GM23338 (cell line): ENCODE data around the gene CYGB. TPM values are rescaled to one million over a fixed set of nuclear protein-coding genes. Genes with fewer than 3 reads are reported as not detected.

Source experiments
- ATAC-seq: fragments of 200-7000 bp; cut with Tn5 transposase; 3 replicates; pipeline ENCODE4 v1.9.1; 2020
- DNase-seq: peaks from one replicate; pipeline ENCODE4 v3.0.0-alpha.2; 2015; ENCODE audit warnings: low spot score
- H2AFZ ChIP-seq: fragments of 200-600 bp; sonication (generic); 2 replicates; pipeline ENCODE4 v1.8.0; 2016; ENCODE audit warnings: antibody characterized with exemption, mild to moderate bottlenecking, moderate library complexity
- H3F3A ChIP-seq: fragments of 200-600 bp; sonication (generic); replicated peaks from 2 replicates; pipeline ENCODE4 v1.8.0; 2017; ENCODE audit warnings: antibody characterized with exemption, mixed run types, low read depth
- H3K27ac ChIP-seq: fragments of 200-600 bp; sonication (generic); 2 replicates; pipeline ENCODE4 v1.6.1; 2016; ENCODE audit warnings: low read depth
- H3K27me3 ChIP-seq: fragments of 200-600 bp; sonication (generic); 2 replicates; pipeline ENCODE4 v1.8.0; 2016; ENCODE audit warnings: mild to moderate bottlenecking, mixed run types, moderate library complexity; ENCODE audit not compliant: insufficient read depth
- H3K36me3 ChIP-seq: fragments of 200-600 bp; sonication (generic); 2 replicates; pipeline ENCODE4 v1.8.0; 2016; ENCODE audit warnings: mild to moderate bottlenecking; ENCODE audit not compliant: insufficient read depth
- H3K4me1 ChIP-seq: fragments of 200-600 bp; sonication (generic); 2 replicates; pipeline ENCODE4 v1.8.0; 2016; ENCODE audit warnings: mild to moderate bottlenecking, moderate library complexity; ENCODE audit not compliant: insufficient read depth
- H3K4me2 ChIP-seq: fragments of 200-600 bp; sonication (generic); 2 replicates; pipeline ENCODE4 v1.7.1; 2017; ENCODE audit warnings: mixed run types
- H3K4me3 ChIP-seq: fragments of 200-600 bp; sonication (generic); 2 replicates; pipeline ENCODE4 v1.6.1; 2016; ENCODE audit warnings: mixed run types
- H3K79me2 ChIP-seq: fragments of 200-600 bp; sonication (generic); replicated peaks from 2 replicates; pipeline ENCODE4 v1.8.0; 2017; ENCODE audit warnings: mild to moderate bottlenecking; ENCODE audit not compliant: insufficient read depth
- H3K9me2 ChIP-seq: fragments of 200-600 bp; sonication (generic); 2 replicates; pipeline ENCODE4 v1.8.0; 2017; ENCODE audit not compliant: insufficient read depth
- H4K20me1 ChIP-seq: fragments of 200-600 bp; sonication (generic); replicated peaks from 2 replicates; pipeline ENCODE4 v1.8.0; 2017; ENCODE audit warnings: mild to moderate bottlenecking; ENCODE audit not compliant: insufficient read depth
- H3K27ac Mint-ChIP-seq: 2 replicates; pipeline ENCODE4 v1.8.0; 2020; ENCODE audit warnings: inconsistent platforms, mild to moderate bottlenecking, moderate library complexity, mixed read lengths
- H3K27me3 Mint-ChIP-seq: 3 replicates; pipeline ENCODE4 v1.8.0; 2022; ENCODE audit warnings: low read depth, mild to moderate bottlenecking, moderate library complexity, mixed read lengths, inconsistent platforms; ENCODE audit not compliant: insufficient read depth, poor library complexity
- H3K36me3 Mint-ChIP-seq: 3 replicates; pipeline ENCODE4 v1.8.0; 2021; ENCODE audit warnings: low read depth, mild to moderate bottlenecking, inconsistent platforms, moderate library complexity, mixed read lengths
- H3K4me1 Mint-ChIP-seq: 3 replicates; pipeline ENCODE4 v1.8.0; 2020; ENCODE audit warnings: mild to moderate bottlenecking, inconsistent platforms, mixed read lengths
- H3K4me3 Mint-ChIP-seq: 3 replicates; pipeline ENCODE4 v1.8.0; 2021; ENCODE audit warnings: moderate library complexity, mild to moderate bottlenecking, inconsistent platforms, mixed read lengths
- H3K9me3 Mint-ChIP-seq: 3 replicates; pipeline ENCODE4 v1.8.0; 2020; ENCODE audit warnings: moderate library complexity, mild to moderate bottlenecking, inconsistent platforms, mixed read lengths
- CREB1 ChIP-seq: fragments of 250-450 bp; sonication (Bioruptor Pico); IDR thresholded peaks from 2 replicates; pipeline ENCODE4 v1.5.0; 2020; ENCODE audit warnings: low read depth, mild to moderate bottlenecking, moderate library complexity
- EZH2 ChIP-seq: fragments of 200-600 bp; sonication (generic); IDR thresholded peaks from one replicate; pipeline ENCODE4 v1.8.0; 2017; ENCODE audit warnings: antibody characterized with exemption, mild to moderate bottlenecking, low read depth; ENCODE audit not compliant: unreplicated experiment
- EZH2phosphoT487 ChIP-seq: fragments of 200-600 bp; sonication (generic); IDR thresholded peaks from one replicate; pipeline ENCODE4 v1.8.1; 2018; ENCODE audit warnings: antibody characterized with exemption; ENCODE audit not compliant: unreplicated experiment
- JUNB ChIP-seq: IDR thresholded peaks from one replicate; pipeline ENCODE4 v1.6.1; 2016; ENCODE audit warnings: antibody characterized with exemption; ENCODE audit not compliant: unreplicated experiment
- POLR2AphosphoS5 ChIP-seq: IDR thresholded peaks from 2 replicates; pipeline ENCODE4 v1.6.1; 2016; ENCODE audit warnings: antibody characterized with exemption, low read depth
- polyA plus RNA-seq: library from polyadenylated mRNA; unstranded; fragments of >200 nt; fragmentation: Nextera tagmentation; extraction: Ambion mirVana; gene quantifications from 2 replicates; pipeline ENCODE4 v1.2.1, GENCODE V29; 2016
- total RNA-seq: library from RNA; depleted of rRNA; stranded (reverse); fragments of >200 nt; shearing (Covaris generic); gene quantifications from 2 replicates; pipeline ENCODE4 v1.2.3, GENCODE V29; 2014
- TF ChIP-seq, protein P1 (sequence below): fragments of 250-450 bp; sonication (Bioruptor Pico); IDR thresholded peaks from 2 replicates; pipeline ENCODE4 v1.5.0; 2020; ENCODE audit warnings: mild to moderate bottlenecking, moderate library complexity
- TF ChIP-seq, protein P2 (sequence below): IDR thresholded peaks from 2 replicates; pipeline ENCODE4 v1.6.1; 2016; ENCODE audit warnings: antibody characterized with exemption

CYGB gene
- total and polyA plus RNA-seq, 2 experiments from 2014 or later: 1.2 to 1.7 TPM

DNA sequence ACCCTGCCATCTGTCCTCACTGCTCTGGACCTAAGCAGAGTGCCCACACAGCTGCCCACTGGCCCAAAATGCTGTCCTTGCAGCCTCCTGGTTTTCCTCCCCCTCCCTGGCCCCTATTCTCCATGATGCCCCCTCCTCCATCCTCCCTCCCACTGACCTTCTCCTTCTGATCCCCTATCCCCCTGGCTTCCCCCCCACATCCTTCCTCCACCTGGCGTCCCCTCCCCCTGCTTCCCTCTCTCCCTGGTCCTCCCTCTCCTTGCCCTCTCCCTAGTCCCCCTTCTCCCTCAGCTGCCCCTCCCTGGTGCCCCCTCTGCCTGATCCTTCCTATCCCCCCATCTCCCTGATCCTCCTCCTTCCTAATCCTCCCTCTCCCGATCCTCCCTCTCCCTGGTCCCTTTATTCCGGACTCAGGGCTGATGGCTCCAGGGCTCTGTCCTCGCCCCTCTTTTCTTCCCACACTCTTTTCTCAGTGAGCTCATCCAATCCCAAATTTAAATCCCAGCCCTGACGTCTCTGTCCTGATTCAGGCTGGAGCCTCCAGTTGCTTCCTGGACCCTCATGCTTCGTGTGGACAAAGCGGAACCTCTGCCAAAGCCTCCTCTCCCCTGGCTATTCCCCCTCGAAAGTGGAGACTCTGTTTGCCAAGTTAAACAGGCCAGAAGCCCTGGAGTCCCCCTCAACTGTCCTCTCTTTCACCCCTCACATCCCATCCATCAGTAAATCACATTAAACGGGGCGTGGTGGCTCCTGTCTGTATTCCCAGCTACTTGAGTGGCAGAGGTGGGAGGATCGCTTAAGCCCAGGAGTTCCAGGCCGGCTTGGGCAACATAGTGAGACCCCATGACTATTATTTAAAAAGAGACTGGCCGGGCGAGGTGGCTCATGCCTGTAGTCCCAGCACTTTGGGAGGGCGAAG lies 18.2 kb downstream of the CYGB start:
- H3K27me3 Mint-ChIP-seq: peaks cover 17% of the 10 kb centered on the region
- TF ChIP-seq EZH2phosphoT487 (no peak), POLR2AphosphoS5 (no peak), CREB1 (no peak), JUNB (no peak), EZH2 (no peak)
- TF ChIP-seq, protein P1, sequence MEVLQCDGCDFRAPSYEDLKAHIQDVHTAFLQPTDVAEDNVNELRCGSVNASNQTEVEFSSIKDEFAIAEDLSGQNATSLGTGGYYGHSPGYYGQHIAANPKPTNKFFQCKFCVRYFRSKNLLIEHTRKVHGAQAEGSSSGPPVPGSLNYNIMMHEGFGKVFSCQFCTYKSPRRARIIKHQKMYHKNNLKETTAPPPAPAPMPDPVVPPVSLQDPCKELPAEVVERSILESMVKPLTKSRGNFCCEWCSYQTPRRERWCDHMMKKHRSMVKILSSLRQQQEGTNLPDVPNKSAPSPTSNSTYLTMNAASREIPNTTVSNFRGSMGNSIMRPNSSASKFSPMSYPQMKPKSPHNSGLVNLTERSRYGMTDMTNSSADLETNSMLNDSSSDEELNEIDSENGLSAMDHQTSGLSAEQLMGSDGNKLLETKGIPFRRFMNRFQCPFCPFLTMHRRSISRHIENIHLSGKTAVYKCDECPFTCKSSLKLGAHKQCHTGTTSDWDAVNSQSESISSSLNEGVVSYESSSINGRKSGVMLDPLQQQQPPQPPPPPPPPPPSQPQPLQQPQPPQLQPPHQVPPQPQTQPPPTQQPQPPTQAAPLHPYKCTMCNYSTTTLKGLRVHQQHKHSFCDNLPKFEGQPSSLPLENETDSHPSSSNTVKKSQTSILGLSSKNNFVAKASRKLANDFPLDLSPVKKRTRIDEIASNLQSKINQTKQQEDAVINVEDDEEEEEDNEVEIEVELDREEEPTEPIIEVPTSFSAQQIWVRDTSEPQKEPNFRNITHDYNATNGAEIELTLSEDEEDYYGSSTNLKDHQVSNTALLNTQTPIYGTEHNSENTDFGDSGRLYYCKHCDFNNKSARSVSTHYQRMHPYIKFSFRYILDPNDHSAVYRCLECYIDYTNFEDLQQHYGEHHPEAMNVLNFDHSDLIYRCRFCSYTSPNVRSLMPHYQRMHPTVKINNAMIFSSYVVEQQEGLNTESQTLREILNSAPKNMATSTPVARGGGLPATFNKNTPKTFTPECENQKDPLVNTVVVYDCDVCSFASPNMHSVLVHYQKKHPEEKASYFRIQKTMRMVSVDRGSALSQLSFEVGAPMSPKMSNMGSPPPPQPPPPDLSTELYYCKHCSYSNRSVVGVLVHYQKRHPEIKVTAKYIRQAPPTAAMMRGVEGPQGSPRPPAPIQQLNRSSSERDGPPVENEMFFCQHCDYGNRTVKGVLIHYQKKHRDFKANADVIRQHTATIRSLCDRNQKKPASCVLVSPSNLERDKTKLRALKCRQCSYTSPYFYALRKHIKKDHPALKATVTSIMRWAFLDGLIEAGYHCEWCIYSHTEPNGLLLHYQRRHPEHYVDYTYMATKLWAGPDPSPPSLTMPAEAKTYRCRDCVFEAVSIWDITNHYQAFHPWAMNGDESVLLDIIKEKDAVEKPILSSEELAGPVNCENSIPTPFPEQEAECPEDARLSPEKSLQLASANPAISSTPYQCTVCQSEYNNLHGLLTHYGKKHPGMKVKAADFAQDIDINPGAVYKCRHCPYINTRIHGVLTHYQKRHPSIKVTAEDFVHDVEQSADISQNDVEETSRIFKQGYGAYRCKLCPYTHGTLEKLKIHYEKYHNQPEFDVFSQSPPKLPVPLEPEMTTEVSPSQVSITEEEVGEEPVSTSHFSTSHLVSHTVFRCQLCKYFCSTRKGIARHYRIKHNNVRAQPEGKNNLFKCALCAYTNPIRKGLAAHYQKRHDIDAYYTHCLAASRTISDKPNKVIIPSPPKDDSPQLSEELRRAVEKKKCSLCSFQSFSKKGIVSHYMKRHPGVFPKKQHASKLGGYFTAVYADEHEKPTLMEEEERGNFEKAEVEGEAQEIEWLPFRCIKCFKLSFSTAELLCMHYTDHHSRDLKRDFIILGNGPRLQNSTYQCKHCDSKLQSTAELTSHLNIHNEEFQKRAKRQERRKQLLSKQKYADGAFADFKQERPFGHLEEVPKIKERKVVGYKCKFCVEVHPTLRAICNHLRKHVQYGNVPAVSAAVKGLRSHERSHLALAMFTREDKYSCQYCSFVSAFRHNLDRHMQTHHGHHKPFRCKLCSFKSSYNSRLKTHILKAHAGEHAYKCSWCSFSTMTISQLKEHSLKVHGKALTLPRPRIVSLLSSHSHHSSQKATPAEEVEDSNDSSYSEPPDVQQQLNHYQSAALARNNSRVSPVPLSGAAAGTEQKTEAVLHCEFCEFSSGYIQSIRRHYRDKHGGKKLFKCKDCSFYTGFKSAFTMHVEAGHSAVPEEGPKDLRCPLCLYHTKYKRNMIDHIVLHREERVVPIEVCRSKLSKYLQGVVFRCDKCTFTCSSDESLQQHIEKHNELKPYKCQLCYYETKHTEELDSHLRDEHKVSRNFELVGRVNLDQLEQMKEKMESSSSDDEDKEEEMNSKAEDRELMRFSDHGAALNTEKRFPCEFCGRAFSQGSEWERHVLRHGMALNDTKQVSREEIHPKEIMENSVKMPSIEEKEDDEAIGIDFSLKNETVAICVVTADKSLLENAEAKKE (CRISPR knock-in tag): no peak
- TF ChIP-seq, protein P2, sequence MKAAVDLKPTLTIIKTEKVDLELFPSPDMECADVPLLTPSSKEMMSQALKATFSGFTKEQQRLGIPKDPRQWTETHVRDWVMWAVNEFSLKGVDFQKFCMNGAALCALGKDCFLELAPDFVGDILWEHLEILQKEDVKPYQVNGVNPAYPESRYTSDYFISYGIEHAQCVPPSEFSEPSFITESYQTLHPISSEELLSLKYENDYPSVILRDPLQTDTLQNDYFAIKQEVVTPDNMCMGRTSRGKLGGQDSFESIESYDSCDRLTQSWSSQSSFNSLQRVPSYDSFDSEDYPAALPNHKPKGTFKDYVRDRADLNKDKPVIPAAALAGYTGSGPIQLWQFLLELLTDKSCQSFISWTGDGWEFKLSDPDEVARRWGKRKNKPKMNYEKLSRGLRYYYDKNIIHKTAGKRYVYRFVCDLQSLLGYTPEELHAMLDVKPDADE: no peak
- H3K27me3 ChIP-seq: peaks cover 5% of the 10 kb centered on the region; the same call in 1 of the 2 replicates
- H3K36me3 ChIP-seq: no peaks in the 10 kb centered on the region
- H3K79me2 ChIP-seq: no peaks in the 10 kb centered on the region
- ATAC-seq: no peak
- no peaks in the 10 kb centered on the region for H4K20me1 ChIP-seq
- no peak overlapping the region for H3K27ac ChIP-seq
- H3K4me2 ChIP-seq: no peak overlapping the region
- no peaks in the 10 kb centered on the region for H3K4me1 ChIP-seq
- no peak overlapping the region for H3K4me3 ChIP-seq
- peaks cover 11% of the 10 kb centered on the region for H3K4me1 Mint-ChIP-seq
- no peak overlapping the region for H2AFZ ChIP-seq
- no peak overlapping the region; the same call in 2 of the 3 replicates for H3K4me3 Mint-ChIP-seq
- no peaks in the 10 kb centered on the region for H3F3A ChIP-seq
- peaks cover 2% of the 10 kb centered on the region; the same call in 1 of the 2 replicates for H3K9me2 ChIP-seq
- peaks cover 3% of the 10 kb centered on the region; the same call in 1 of the 3 replicates for H3K9me3 Mint-ChIP-seq
- no peak for DNase-seq
- no peak overlapping the region for H3K27ac Mint-ChIP-seq
- no peaks in the 10 kb centered on the region for H3K36me3 Mint-ChIP-seq
